HG02610 (cell line): ENCODE data around the gene ARRDC5.
"Not testable (repeated sequence)": the region's sequence is repeated elsewhere in the genome, so short reads cannot be mapped to it uniquely, and the experiment has no call there.

Experiments used
- ATAC-seq: cut with Tn5 transposase; IDR thresholded peaks from one replicate; pipeline ENCODE4 v1.9.1; 2021; ENCODE audit warnings: mild to moderate bottlenecking, moderate library complexity; ENCODE audit not compliant: unreplicated experiment

ARRDC5 gene

DNA sequence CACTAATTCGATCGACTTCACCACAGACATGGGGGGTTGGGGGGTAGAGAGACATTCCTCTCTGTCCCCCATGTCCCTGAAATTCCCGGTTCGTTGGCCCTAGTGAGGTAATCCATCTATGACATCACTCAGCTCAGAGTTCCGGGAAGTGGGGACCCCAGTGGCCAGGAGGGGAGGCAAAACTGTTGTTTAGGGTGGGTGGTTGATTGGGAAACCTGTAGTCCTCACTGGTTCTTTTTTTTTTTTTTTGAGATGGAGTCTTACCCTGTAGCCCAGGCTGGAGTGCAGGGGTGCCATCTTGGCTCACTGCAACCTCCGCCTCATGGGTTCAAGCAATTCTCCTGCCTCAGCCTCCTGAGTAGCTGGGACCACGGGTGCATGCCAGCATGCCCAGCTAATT lies at the start of gene ARRDC5:
Gene ARRDC5 (minus strand): TSS at position 101 of the 400 bp plus-strand sequence. CDS start 71 bp downstream, at position 30.
- ATAC-seq = no peak

DNA sequence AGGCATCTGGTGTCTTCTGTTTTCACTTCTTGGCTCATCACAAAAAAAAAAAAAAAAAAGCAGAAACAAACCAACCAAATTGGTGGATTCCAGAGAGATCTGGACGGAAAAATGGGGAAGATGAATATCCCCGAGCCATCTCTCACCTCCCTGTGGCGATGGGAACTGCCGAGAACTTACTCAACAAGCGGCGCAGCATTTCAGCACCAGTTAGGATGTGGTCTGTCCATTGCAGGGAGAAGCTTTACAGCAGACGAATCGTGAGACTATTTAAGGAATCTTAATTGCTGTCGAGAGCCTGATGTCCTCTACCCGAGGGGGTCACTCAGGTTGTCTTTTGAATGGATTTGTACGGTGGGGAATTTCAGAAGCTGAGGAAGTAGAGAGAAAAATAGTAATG lies 49.0 kb upstream of the ARRDC5 start:
- no peak for ATAC-seq

DNA sequence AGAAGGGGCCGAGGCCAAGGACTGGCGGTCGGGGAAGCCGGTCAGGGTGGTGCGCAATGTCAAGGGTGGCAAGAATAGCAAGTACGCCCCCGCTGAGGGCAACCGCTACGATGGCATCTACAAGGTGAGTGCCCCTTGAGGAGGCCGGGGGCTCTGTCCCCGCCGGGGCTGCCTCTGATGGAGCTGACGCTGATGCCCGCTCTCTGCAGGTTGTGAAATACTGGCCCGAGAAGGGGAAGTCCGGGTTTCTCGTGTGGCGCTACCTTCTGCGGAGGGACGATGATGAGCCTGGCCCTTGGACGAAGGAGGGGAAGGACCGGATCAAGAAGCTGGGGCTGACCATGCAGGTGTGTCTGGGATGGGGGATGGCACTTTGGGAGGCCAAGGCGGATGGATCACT lies 48.0 kb upstream of the ARRDC5 start:
- not testable (repeated sequence) for ATAC-seq

DNA sequence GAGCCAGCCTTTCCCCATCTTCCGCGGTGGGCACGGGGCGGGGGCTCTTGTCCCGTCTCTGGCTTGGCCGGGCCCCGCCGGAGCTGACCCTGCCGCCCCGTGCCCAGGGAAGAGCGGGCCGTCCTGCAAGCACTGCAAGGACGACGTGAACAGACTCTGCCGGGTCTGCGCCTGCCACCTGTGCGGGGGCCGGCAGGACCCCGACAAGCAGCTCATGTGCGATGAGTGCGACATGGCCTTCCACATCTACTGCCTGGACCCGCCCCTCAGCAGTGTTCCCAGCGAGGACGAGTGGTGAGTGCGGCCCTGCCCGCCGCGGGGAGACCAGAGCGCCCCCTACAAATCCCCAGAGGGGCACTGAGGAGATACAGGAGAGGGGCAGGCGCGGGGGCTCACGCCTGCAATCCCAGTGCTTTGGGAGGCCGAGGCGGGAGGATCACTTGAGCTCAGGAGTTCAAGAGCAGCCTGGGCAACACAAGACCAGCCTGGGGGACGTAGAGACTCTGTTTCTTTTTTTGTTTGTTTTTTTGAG lies 39.0 kb upstream of the ARRDC5 start:
- not testable (repeated sequence) for ATAC-seq

DNA sequence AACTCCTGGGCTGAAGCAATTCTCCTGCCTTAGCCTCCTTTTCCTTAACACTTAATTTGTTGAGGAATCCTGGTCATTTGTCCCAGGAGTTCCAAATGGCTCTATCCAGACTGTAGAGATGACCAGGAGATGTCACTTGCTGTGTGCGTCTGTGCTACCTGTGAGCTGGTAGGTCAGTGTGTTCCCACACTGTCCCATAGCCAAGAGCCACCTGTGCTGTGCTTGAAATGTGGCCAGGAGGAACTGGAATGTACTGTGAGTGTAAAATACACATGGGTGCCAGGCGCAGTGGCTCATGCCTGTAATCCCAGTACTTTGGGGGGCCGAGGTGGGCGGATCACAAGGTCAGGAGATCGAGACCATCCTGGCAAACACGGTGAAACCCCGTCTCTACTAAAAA lies 36.8 kb upstream of the ARRDC5 start:
- no peak for ATAC-seq

DNA sequence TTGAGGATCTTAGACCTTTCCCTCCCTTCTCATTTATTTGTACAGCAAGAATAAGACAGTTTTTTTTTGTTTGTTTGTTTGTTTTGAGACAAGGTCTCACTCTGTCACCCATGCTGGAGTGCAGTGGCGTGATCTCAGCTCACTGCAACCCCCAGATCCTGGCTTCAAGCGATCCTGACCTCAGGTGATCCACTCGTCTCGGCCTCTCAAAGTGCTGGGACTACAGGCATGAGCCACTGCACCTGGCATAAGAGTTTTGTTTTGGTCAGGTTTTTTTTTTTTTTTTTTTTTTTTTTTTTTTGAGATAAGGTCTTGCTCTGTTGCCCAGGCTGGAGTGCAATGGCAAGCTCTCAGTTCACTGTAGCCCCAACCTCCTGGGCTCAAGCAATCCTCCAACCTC lies 35.8 kb upstream of the ARRDC5 start:
- not testable (repeated sequence) for ATAC-seq

DNA sequence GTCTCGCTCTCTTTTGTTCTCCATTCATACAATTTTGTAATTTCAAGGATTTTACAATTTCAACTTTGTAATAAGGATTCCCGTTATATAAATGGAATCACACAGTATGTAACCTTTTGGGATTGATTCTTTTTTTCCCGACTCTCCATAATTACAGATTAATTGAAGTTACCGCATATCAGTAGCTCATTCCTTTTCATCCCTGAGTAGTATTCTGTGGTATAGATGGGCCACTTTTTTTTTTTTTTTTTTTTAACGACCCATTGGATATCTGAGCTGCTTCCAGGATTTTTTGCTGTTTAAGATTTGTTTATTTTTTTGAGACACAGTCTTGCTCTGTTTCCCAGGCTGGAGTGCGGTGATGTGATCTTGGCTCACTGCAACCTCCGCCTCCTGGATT lies 34.4 kb upstream of the ARRDC5 start:
- no peak for ATAC-seq

DNA sequence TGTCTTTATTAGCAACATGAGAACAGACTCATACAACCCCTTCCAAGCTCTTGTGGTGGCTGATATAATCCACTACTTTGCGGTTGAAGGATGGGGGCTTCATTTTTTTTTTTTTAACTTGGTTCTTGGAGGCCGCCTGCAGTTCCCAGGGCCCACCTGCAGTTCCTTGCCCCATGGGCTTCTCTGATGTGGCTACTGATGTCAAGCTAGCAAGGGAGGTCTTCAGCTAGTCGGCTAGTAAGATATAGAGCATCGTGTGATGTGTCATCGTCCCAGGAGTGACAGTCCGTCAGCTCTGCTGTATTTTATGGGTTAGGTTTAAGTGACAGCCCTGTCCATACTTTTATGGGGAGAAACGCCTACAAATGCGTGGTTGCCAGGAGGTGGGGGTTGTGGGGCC lies 32.7 kb upstream of the ARRDC5 start:
- no peak for ATAC-seq

DNA sequence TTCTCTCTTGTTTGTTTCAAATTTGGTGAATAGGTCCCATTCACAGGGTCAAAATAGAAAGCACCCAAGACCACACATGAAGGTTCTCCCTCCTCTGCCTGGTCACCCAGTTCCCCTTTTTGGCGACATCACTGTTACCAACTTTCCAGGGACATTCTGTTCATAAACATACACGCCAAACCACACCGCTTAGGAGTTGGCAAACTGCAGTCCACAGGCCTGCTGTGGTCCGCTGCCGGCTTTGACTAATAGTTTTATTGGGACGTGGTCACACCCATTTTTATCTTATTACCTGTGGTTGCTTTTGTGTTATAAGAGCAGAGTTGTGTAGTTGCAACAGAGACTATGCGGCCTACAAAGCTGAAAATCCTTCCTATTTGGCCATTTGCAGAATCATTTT lies 30.8 kb upstream of the ARRDC5 start:
- ATAC-seq = no peak

DNA sequence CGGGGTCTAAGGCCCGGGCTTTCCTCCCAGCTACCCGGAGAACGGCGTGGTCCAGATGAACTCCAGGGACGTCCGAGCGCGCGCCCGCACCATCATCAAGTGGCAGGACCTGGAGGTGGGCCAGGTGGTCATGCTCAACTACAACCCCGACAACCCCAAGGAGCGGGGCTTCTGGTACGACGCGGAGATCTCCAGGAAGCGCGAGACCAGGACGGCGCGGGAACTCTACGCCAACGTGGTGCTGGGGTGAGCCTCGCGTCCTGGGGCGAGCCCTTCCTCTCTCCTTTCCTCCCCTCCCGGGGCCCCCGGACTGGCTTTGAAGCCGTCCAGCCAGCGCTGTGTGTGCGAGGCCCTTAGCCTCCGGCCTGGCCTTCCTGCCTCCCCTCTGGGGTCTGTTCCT lies 30.0 kb upstream of the ARRDC5 start:
- no peak for ATAC-seq

DNA sequence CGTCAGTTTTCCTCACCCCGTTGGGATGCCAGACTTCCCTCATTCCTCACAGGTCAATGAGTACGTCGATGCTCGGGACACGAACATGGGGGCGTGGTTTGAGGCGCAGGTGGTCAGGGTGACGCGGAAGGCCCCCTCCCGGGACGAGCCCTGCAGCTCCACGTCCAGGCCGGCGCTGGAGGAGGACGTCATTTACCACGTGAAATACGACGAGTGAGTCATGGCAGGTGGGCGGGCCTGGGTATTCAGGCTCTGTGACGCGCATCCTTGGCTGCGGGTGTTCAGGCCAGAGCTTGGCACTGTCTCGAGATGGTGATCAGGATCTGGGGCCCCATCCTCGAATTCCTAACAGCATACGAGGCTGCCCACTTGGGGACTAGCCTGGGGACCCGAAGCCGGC lies 28.0 kb upstream of the ARRDC5 start:
- ATAC-seq = no peak

DNA sequence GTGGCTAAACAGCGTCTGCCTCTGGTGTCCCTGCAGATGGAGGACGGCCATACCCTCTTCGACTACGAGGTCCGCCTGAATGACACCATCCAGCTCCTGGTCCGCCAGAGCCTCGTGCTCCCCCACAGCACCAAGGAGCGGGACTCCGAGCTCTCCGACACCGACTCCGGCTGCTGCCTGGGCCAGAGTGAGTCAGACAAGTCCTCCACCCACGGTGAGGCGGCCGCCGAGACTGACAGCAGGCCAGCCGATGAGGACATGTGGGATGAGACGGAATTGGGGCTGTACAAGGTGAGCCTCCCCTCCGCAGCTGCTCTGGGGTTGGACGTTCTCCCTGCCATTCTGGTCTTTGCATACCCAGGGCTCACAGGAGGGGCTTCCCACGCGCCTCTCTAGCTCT lies 26.5 kb upstream of the ARRDC5 start:
- no peak for ATAC-seq

DNA sequence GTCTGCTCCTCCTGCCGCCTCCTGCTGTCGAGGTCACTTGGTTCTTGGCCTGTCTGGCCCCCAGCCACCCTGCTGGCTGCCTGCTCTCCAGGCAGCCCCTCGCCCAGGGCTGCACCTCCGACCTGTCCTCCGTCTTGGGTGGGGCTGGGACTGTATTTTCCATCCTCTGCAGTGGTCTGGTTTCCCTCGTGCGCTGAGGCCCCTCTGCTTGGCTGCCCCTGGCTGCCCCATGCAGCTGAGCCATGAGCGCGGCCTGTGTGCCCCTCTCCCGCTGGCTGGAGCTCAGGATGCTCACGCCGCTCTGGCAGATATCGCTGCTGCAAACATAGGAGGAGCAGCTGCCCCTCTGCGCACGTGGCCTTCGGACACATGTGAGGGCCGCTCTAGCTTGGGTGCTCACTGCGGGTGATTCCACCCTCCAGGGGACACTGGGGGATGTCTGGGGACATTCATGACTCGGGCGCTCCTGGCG lies 20.6 kb upstream of the ARRDC5 start:
- no peak for ATAC-seq

DNA sequence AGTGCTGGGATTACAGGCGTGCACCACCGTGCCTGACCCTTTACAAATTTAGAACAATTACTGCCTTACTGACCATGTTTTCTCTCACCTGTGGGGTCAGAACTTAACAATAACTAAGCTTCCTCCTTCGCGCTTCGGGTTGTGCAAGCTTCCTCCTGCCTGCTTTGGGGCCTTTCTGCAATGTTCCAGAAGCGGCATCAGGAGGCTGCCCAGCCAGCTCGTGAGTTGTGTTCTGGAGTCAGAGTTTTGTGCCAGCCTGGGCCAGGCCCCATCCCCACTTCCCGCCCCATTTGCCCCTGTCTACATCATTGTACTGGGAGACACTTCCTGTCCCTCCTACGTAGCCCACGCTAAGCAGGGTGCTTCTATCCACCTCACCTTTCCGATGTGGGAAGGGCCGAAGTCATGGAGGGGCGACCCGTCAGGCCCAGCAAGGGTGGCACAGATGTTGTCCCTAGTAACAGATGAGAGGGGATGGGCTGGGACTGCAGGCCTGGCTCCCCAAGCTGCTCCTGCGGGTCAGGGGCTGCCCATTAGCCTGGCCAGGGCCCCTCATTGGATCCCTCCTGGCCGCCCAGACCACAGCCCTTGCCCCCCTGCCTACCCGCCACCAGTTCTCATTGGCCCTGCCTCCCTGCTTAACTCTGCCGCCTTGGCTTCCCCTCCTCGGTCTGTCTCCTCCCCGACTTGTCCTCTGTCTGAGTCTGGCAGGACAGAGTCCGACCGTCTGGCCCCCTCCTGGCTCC lies 20.0 kb upstream of the ARRDC5 start:
- ATAC-seq = no peak

DNA sequence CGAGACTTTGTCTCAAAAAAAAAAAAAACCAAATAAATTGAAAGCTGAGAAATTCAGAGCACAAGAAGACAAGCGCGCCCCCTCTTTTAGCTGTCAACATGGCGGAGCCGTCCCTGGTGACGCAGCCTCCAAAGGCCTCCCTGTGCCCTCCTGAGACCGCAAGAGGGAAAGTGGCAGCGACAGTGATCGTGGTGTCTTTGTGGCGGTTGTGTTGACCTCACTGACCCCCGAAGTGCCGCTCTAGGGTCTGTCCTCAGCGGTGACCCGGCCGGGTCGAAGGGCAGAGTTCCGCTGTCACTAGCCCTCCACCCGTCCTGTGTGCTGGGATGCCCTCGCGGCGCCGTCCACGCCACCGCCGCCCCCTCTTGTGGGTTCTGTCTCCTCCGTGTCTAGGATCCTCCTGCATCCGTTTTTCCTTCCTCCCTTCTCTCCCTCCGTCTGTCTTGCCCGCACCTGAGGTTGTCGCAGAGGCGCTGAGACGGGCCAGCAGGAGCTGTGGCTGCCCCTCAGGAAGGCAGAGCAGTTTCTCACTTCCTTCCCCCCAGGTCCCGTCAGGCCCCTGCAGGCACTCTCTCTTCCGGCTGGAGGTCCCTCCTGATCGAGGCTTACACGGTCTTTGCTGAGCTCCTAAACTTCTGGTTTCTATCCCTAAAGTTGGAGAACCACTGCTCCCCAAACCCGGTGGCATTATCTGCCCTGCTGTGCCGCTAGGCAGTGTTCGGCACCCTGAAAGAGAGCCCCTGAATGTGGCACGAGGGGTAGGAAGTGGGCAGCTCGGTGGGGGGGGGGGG lies 13.8 kb upstream of the ARRDC5 start:
- peak; percentile 44 for ATAC-seq

DNA sequence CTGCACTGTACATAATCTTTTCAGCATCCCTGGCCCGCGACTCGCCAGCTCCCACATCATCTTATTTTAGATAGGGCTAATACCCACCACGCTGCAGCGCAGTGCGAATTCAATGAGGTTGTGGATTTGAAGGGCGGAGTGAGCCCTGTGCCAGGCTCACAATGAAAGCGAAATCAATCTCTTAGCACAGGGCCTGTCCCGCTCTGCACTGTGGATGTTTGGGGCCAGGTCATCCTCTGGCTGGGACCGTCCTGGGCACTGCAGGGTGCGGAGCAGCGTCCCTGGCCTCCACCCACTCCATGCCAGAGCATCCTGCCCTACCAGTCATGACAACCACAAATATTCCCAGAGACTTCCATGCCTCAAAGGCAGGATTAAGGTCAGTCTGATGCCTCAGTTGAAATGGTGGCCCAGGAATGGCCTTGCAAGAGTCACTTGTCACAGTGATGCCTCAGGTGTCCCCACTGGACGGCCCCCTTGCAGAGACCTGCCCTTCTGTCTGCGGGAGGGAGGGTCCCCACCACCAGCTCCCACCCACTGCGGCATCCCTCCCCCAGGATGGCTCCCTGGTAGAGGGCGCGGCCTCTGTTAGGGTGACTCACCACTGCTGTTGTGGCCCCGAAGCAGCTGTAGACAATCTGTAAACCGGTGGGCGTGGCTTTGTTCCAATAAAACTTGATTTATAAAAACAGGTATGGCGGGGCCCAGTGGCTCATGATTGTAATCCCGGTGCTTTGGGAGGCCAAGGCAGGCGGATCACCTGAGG lies 12.2 kb upstream of the ARRDC5 start:
- ATAC-seq = no peak

DNA sequence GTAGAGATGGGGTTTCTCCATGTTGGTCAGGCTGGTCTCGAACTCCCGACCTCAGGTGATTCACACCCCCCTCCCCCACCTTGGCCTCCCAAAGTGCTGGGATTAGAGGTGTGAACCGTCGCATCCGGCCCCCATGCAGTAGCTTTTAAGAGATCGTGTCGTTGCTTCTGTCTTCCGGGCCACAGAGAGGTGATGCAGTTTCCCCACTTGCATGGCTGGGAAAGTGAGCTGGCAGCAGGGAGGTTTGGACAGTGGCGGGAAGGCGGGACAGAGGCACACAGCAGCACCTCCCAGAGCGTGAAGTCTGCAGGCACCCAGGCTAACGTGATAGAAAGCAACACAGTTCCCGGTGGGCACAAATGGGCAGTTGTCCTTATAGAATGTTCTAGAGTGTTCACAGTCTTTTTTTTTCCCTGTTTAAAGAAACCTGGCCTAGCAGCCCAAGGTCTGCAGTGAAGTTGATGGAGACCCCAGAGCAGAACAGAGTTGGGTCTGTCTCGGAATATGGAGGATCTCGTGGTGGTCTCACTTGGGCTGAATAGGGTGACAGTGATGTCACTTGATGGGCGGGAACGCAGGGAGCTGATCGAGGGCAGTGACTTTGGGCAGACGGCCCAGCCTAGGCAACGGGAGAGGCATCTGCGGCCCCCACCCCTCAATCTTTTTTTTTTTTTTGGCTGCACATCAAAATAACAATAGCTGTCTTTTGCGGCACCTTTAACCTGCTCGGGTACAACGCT lies 11.5 kb upstream of the ARRDC5 start:
- no peak for ATAC-seq

DNA sequence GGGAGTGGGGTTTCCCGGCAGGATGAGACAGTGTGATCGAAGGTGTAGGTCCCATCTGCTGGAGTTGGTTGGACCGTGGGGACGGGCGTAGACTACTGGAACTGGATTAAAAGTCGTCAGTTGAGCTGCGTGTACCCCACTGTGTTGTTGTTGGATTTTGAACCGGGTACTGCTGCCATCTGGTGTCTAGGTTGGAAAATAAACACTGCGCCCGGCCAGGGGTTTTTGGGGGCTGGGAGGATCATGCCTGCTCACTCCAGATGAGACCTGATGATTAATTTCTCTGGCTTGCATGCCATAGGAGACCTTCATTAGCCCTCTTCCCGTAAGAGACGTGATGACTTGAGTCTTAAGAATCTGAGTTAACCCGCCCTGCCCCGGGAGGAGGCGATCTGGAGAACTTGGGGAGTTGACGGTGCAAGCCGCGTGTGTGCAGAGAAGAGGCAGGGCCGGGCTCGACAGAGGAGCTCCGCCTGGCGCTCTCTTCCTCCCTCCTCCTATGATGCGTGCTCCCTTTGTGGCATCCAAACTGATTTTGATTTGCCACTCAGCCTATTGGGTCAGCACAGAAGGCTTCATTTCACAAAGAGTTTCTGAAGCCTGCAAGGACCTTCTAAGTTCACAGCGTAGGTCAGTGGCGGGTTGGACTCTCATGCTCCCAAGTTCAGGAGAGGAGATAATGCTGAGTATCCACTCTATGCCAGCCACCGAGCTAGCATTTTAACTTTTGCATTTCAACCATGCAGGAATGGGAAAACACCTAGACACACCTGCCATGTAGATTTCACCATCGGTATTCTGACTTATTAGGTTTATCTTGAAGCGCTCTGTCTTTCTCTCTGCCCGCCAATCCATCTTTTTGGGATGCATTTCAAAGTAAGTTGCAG lies 9.3 kb upstream of the ARRDC5 start:
- ATAC-seq = no peak

DNA sequence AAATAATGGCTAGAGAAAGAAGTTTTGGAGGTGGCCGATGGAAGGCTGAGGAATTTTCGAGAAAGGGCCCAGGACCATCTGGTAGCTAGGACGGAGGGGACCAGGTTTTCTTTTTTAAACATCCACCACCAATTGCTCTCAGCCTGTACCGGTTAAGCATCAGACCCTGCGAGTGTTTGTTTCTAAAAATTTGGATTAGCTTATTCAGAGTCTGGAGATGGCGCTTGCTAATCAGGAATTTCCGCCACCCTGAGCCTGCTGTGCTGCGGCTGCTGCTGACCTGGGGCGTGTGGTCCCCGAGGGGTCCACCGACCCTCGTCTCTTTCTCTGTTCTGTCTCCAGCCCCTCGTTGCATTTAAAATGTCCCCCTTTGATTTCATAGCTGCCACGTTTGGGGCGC lies 8.6 kb upstream of the ARRDC5 start:
- no peak for ATAC-seq
